Stimulated activated CD4-positive, alpha-beta T cell treated with anti-CD3 and anti-CD28 coated beads, Interleukin-2, amount 100 ng/mL, for 48 hours (primary cell): ENCODE measurements around the gene GHRHR.
A peak's percentile ranks its signal among the peaks of the same experiment; 100 is the strongest.

ENCODE experiments used
- DNase-seq, 2 donors: peaks; one replicate each; pipeline ENCODE4 v3.0.0-alpha.2; 2020

Gene GHRHR

GRCh38 chr7:30969604-30969970 lies 5.8 kb downstream of the GHRHR start:
- no peak for DNase-seq

DNA sequence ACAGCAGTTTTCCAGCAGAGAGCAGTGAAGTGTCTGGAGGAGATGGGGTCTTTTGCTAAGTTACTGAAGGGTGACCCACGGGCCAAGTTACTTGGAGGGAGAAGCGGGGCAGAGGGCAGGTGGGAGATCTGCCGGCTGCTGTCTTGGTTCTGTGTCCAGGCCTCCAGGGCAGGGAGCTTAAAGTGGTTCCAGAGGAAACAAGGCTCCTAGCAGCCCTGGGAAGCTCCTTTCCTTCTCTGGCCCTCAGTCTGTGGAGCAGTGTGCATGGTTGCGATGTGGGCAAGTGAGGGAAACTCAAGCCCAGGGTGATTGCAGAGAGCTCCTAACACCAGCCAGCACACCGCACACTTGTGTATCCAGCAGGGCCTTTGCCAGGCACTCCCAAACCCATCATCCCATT lies 6.3 kb downstream of the GHRHR start:
- no peak for DNase-seq

- DNase-seq: no peak
Observed at GRCh38 chr7:30970594-30971094, 6.9 kb downstream of the GHRHR start.

DNA sequence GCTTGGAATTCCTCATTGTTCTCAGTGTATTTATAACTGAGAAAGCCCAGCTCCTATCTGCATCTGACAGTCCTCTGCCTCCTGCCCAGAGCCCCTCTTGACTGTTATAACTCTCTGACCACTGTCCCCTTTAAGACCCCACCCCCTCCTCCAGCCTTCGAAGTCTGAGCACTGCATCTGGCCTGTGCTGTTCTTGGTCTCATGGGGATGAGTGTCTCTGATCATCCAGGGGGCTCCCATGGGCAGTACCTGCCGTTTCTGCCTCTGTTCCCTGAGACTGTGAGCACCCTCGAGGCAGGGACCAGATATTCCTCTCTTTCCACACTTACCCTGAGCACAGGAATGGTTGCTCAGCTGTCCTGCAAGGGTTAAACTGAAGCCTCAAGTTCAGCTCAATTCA lies 7.7 kb downstream of the GHRHR start:
- DNase-seq: no peak

GRCh38 chr7:30971840-30972563 lies 8.2 kb downstream of the GHRHR start:
- DNase-seq: no peak

DNA sequence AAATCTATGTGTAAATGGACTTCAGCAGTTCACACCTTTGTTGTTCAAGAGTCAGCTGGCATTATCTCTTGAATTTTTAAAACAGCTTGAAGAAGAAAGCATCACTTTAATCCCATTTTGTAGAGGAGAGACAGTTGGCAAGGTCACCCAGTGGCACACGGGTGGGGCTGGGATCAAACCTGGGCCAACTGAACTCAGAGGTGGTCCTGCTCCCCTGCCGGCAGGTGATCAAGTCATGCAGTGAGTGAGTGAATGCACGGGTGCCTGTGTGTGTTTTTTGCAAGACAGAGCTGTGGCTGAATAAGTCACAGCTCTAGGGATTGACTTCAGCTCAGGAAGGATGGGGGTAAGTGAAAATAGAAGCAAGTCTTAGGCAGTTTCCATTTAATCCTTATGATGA lies 9.5 kb downstream of the GHRHR start:
- DNase-seq: no peak

DNA sequence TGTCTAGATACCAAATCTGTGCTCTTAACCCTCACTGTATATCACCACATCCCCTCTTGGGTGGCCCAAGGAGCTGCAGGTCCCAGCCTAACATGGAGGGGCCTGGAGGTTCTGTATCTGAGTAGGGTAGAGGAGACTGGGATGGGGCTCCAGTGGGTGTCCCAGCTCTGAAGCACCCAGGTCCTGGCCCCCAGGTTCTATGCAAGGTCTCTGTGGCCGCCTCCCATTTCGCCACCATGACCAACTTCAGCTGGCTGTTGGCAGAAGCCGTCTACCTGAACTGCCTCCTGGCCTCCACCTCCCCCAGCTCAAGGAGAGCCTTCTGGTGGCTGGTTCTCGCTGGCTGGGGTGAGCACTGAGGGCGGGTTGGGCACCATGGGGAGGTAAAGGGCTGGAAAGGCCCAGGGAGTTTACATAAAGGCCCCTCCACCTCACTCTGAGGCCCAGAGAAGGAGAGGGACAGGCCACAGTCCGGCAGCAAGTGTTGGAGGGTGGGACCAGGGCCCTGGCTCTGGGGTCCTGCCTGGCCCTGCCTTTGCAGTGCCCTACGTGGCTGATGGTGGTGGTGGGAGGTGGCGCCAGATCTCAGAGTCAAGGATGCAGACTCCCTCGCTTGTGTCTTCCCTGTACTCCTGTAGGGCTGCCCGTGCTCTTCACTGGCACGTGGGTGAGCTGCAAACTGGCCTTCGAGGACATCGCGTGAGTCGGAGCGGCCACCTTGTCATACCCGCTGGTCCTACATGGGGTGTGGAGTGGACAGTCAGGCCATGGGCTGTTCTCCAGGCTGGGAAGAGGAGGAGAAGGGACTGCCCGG lies 10.2 kb downstream of the GHRHR start:
- no peak for DNase-seq

- DNase-seq: peak; percentile 42 to 43
Observed at GRCh38 chr7:30974605-30975255, 11.0 kb downstream of the GHRHR start.

- DNase-seq: no peak
Observed at GRCh38 chr7:30975256-30975899, 11.6 kb downstream of the GHRHR start.

DNA sequence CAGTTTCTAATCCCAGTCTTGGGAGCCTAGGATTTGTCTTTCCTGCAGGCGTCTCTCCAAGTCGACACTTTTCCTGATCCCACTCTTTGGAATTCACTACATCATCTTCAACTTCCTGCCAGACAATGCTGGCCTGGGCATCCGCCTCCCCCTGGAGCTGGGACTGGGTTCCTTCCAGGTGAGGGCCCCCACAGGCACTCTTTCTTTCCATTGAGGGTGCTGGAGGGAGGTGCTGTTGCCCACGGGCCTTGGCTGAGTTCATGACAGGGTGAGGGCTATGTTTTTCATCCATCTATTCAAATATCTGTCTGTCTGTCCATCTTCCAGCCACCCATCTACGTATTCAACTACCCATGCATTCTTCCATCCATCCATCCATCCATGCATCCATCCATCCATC lies 12.6 kb downstream of the GHRHR start:
- DNase-seq: no peak

DNA sequence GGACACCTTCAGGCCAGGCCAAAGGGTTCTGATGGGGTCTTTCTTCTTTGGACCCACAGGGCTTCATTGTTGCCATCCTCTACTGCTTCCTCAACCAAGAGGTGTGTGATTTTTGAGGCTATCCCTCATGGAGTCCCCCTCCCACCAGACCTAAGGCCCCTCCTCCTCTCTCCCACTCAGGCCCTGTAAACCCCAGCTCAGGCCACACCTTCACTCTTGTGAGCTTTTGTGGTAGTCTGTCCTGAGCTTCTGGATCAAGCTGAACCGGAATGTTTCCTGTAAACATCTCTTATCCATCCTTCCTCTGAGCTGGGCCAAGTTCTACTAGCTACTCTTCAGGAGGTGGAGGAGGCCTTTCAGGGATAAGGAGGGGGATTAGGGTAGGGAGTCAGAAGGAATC lies 13.5 kb downstream of the GHRHR start:
- no peak for DNase-seq

DNA sequence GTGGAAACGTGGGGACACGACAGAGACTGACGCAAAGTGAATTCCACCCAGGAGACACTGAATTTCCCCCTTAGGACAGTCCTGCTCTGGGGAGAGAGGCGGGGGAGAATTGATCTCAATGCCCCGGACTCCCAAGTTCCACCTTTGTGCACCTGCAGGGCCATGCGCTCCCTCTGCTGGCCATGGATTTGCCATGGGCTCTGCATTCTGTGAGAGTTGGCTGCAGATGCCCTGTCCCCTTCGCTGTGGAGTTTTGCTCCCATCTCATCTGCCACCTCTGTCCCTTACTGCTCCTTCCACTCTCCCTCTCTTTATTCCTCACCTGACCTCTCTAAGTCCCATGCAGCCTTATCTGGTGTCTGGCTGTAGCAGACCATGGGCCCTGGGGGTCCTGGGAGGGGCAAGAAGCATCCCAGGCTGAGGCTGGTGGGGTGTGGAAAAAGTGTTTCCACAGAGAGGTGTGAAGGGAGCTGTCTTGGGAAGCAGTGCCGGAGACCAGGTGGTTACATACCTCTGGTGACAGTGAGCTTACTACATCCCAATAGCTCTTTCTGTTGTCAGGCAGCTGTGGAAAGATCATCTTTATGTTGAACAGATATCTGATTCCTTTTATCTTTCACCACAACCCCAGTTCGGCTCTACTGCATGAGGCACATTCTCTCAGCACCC lies 14.3 kb downstream of the GHRHR start:
- no peak for DNase-seq

DNA sequence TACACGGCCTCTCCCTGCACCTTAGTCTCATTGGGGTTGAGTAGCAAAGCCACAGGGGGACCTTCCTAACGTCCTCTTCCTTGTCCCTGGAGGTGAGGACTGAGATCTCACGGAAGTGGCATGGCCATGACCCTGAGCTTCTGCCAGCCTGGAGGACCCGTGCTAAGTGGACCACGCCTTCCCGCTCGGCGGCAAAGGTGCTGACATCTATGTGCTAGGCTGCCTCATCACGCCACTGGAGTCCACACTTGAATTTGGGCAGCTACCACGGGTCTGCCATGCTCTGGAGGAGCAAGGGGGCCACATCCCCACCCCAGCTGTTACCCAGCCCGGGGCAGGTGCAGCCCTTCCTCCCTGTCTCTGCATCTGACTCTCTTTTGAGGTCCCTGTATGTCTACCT lies 15.3 kb downstream of the GHRHR start:
- no peak for DNase-seq

GRCh38 chr7:30980194-30980593 lies 16.4 kb downstream of the GHRHR start:
- DNase-seq: no peak

GRCh38 chr7:30980751-30981150 lies 17.0 kb downstream of the GHRHR start:
- no peak for DNase-seq

DNA sequence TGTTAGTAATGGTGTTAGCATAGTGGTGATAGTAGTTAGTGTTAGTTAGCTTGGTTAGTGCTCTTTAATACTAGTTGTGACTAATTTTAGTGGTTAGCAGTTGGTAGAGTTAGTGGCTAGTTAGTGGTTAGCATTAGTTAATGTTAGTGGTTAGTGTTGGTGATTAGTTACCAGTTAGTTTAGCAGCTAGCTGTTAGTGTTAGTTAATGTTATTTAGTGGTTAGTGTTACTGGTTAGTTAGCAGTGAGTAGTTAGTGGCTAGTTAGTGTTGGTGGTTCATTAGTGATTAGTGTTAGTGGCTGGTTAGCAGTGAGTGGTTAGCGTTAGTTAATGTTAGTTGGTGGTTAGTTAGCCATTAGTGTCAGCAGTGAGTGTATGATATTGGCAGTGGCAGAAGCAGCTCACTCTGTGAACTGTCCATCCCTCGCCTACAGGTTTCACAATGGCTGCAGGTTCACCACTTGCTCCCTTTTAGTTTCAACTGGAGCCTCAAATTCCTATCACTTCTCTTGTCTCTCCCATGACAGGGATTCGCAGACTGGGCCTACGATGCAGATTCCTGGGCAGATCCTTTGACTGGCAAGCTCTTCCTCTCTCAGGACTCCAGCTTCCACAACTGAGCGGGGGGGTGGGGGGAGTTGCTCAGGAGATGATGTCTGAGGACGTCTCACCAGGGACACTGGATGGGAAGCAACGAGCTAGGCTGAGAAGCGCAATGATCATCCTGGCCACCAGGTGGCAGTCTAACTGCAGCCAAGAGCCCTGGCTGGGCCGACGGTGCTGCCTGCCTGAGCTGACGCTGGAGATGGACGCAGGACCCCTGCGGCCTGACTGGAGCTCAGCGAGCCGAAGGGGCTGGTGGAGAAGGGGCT lies 19.5 kb downstream of the GHRHR start:
- peak; percentile 79 to 84 for DNase-seq

DNA sequence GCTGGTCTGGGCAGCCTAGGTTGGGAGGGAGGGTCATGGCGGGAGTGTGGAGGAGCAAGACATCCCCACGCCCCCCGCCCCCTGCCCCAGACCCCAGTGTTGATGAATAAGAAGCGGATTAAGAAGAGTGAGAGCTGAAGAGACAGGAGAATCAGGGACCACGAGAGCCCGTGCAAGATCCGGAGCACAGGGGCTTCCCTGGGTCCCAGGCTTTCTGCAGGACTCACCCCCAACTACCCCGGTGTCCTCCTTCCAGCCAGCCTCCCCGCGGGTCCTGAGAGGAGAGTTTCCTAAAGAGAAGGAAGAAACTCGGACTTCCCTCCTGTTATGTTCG lies 20.1 kb downstream of the GHRHR start:
- no peak for DNase-seq

DNA sequence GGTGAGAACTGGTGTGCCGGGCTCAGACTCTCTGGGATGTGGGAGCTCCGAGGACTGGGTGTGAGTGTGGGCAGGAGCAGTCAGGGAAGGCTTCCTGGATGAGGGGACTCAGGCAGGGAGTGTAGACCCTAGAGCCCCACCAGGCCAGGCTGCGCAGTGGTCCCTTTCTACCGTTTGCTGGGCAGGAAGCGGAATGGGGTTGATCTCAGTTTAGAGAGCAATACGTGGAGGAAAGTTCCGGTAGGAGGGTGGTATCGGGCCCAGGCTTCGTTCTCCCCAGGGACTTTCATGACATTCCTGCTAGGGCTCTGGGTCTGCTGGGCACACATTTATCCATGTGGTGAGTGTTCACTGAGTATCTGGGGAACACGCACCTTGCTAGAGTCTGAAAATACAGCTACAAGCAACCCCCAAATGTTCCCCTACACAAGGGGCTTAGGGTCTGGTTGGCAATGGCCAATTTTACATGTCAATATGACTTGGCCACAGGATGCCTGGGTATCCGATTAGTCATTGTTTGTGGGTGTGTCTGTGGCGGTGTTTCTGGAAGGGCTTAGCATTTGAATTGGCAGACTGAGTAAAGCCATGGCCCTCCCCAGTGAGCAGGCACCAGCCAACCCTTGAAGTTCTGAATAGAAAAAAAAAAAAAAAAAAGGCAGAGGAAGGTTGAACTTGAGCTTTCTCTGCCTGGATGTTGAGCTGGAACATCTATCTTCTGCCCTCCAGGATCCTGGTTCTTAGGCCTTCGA lies 20.8 kb downstream of the GHRHR start:
- no peak for DNase-seq

DNA sequence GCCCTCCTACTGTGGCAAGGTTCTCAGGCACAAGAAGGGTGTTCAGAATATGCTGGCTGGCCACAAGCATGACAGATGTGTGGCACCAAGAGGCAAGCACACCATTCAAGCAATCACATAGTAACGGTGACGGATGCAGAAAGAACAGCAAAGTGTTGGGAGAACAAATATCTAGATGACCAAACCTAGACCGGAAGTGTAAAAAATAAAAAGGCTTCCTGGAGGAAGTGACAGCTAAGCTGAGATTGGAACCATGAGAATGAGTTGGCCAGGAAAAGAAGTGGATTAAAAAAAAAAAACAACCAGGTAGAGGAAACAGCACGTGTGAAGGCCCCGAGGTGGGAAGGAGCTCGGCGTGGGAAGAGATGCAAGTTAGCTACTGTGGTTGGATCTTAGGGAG lies 22.0 kb downstream of the GHRHR start:
- no peak for DNase-seq

- DNase-seq: no peak
Observed at GRCh38 chr7:30986331-30986730, 22.6 kb downstream of the GHRHR start.

- no peak for DNase-seq
Observed at GRCh38 chr7:30986738-30987137, 23.0 kb downstream of the GHRHR start.
